NCI-H446 treated with DMSO at 0.1 percent for 48 hours (cell line): Measurements from ENCODE around the gene OR2A12.
"Not testable (repeated sequence)": the region's sequence is repeated elsewhere in the genome, so short reads cannot be mapped to it uniquely, and the experiment has no call there.

Experiments
- DNase-seq: peaks from one replicate; lab custom pipeline; 2025; lab: John Stamatoyannopoulos, UW

The OR2A12 gene

GRCh38 chr7:144118341-144118740, 32.3 kb downstream of the OR2A12 start:
- no peak for DNase-seq

- DNase-seq: no peak
Measured at GRCh38 chr7:144122876-144123275, 36.8 kb downstream of the OR2A12 start, which contains the start of gene OR2A14. OR2A14 (plus strand) TSS chr7:144123176; CDS start chr7:144129113, 5,937 bp downstream.

- DNase-seq: peak; percentile 1
Measured at GRCh38 chr7:144127714-144128334, 41.7 kb downstream of the OR2A12 start.

- not testable (repeated sequence) for DNase-seq
Measured at GRCh38 chr7:144129601-144130000, 43.5 kb downstream of the OR2A12 start.

GRCh38 chr7:144130730-144131129, 44.7 kb downstream of the OR2A12 start:
- DNase-seq: no peak

- no peak for DNase-seq
Measured at GRCh38 chr7:144132262-144132661, 46.2 kb downstream of the OR2A12 start.

GRCh38 chr7:144133307-144133706, 47.2 kb downstream of the OR2A12 start:
- no peak for DNase-seq

GRCh38 chr7:144134116-144134515, 48.0 kb downstream of the OR2A12 start:
- DNase-seq: no peak

GRCh38 chr7:144137501-144137900, 51.4 kb downstream of the OR2A12 start:
- DNase-seq: no peak

GRCh38 chr7:144142187-144142586, 56.1 kb downstream of the OR2A12 start:
- DNase-seq: no peak

- DNase-seq: no peak
Measured at GRCh38 chr7:144144426-144144825, 58.3 kb downstream of the OR2A12 start.

- DNase-seq: no peak
Measured at GRCh38 chr7:144148224-144148827, 62.2 kb downstream of the OR2A12 start.
